NB4 (cell line): ENCODE measurements around the gene C3orf22.

Experiments used
- DNase-seq: peaks from one replicate; pipeline ENCODE4 v3.0.0; 2010; ENCODE audit warnings: low read depth
- H3K4me3 ChIP-seq: one replicate; pipeline ENCODE4 v1.5.1; 2011; ENCODE audit warnings: mild to moderate bottlenecking, low read depth, low read length, moderate library complexity
- MAX ChIP-seq: IDR thresholded peaks from 2 replicates; pipeline ENCODE4 v1.6.1; 2011; ENCODE audit warnings: low read depth, low read length
- MYC ChIP-seq: IDR thresholded peaks from 2 replicates; pipeline ENCODE4 v1.6.1; 2011; ENCODE audit warnings: low read depth, low read length
- POLR2A ChIP-seq: IDR thresholded peaks from 2 replicates; pipeline ENCODE4 v1.6.1; 2011; ENCODE audit warnings: mild to moderate bottlenecking; ENCODE audit not compliant: insufficient read length; ENCODE audit errors: extremely low read depth
- TF ChIP-seq, protein P1 (sequence below): IDR thresholded peaks from one replicate; pipeline ENCODE4 v1.5.1; 2012; ENCODE audit warnings: low read depth, low read length

C3orf22 gene

DNA sequence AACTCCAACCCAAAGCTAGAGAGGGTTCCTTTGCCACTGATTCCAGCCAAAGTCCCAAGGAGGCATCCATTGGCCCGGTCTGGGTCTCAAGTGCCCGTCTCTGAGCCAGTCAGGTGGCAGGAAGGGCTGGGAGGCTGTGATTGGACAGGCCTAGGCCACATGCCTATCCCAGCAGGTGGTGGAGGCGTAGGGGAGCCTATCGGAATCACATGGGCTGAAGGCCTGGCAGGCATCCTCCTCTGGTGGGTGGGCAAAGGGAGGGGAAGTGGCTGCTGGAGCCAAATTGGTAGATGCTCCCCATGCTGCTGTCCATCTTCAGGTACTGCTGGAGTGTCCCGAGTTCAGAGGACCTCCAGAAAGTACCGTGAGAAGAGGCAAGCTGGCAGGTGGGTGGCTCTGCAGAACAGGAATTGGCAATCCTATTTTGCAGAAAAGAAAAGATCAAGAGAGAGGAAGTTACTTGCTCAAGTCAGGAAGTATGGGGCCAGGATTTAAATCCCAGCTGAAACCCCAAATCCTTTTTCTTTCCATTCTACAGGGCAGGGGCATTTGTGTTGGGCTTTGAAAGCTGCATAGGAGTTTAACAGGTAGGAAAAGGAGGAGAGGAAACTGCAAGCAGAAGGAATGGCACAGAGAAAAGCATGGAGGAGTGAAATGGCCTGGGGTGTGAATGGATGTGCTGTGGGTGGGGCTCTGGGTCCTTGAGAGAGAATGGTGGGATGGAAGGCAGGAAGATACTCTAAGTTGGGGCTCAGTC is 31.1 kb downstream of the C3orf22 start:
- H3K4me3 ChIP-seq, result no peak overlapping the region
- DNase-seq, result peak; percentile 39
- TF ChIP-seq, protein P1, sequence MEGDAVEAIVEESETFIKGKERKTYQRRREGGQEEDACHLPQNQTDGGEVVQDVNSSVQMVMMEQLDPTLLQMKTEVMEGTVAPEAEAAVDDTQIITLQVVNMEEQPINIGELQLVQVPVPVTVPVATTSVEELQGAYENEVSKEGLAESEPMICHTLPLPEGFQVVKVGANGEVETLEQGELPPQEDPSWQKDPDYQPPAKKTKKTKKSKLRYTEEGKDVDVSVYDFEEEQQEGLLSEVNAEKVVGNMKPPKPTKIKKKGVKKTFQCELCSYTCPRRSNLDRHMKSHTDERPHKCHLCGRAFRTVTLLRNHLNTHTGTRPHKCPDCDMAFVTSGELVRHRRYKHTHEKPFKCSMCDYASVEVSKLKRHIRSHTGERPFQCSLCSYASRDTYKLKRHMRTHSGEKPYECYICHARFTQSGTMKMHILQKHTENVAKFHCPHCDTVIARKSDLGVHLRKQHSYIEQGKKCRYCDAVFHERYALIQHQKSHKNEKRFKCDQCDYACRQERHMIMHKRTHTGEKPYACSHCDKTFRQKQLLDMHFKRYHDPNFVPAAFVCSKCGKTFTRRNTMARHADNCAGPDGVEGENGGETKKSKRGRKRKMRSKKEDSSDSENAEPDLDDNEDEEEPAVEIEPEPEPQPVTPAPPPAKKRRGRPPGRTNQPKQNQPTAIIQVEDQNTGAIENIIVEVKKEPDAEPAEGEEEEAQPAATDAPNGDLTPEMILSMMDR, result no peak
- no peak for TF ChIP-seq POLR2A
- peak; percentile 87 for TF ChIP-seq MAX
- TF ChIP-seq MYC, result peak; percentile 20; the same call in 1 of the 2 replicates

GRCh38 chr3:126527006-126527405 is 31.7 kb downstream of the C3orf22 start:
- H3K4me3 ChIP-seq, result no peak overlapping the region
- no peak for DNase-seq
- no peak for TF ChIP-seq MYC
- TF ChIP-seq, protein P1, result no peak
- TF ChIP-seq POLR2A, result no peak
- TF ChIP-seq MAX, result no peak

DNA sequence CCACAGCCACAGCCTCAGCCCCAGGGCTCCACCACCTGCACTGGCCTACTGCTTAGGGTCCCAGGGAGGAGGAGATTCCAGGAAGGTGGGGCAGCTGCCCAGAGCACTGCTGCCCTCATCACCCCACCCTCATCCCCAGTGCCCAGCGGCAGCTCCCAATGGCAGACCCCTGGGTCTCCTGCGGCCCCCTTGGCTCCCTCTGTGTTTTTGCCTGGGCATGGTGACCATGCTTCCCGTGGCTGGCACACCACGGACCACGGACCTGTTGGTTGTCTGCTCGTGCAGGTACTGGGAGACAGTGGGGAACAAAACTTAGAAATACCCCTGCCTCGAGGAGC is 32.1 kb downstream of the C3orf22 start:
- no peak for TF ChIP-seq MYC
- TF ChIP-seq, protein P1, result no peak
- no peak for TF ChIP-seq MAX
- TF ChIP-seq POLR2A, result no peak
- H3K4me3 ChIP-seq, result no peak overlapping the region
- DNase-seq, result no peak

- no peak for DNase-seq
- no peak for TF ChIP-seq MAX
- TF ChIP-seq POLR2A, result no peak
- no peak for TF ChIP-seq MYC
- TF ChIP-seq, protein P1, result no peak
- H3K4me3 ChIP-seq, result no peak overlapping the region
These were observed 32.7 kb downstream of the C3orf22 start for GRCh38 chr3:126525853-126526667.

DNA sequence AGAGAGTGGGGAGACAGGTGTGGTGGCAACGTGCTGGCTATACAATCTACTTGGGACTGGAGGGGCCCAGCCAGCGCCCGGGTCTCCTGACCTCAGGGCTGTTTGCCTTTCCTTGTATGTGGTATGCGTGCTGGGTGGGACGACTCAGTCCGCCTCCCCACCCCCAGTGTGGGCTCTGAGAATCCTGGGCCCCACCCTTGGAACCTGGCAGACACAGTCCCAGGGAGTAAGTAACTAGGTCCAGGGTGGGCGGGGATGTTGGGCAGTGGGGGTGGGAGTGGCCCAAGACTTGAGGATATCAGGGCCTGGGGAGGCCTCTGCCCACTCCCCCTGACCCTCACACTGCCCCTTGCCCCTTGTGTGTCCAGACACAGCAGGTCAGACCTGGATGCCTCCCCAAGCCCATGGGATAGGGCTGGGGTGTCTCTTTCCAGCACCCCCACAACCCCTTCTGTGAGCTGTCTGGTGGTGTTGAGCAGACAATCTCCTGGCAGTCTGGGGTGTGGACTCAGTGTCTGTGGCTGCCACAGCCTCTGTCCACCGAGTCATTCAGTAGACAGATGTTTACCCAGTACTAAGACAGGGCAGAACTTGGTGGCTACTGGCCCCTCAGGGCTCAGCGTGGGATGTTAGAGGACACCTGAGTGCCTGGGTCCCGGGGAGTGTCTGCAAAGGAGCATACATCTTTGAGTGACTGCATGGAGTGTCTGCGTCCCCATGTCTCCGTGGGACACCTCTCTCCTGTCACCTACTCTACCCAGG is 33.5 kb downstream of the C3orf22 start:
- H3K4me3 ChIP-seq, result peak overlapping the region; percentile 54
- TF ChIP-seq POLR2A (no peak), MYC (no peak), MAX (no peak)
- TF ChIP-seq, protein P1, result no peak
- DNase-seq, result no peak
